ENCODE measurements around the gene ST8SIA4.

Gene ST8SIA4

GRCh38 chr5:100832252-100833230 lies 70.5 kb downstream of the ST8SIA4 start:
- intact Hi-C loops (cut with DNase I): no loop called here
- DNase-seq: no peak

- no peak for DNase-seq
- intact Hi-C loops (cut with DNase I): no loop called here
These were observed 74.2 kb downstream of the ST8SIA4 start for GRCh38 chr5:100828898-100829356.

GRCh38 chr5:100828071-100828897 lies 74.8 kb downstream of the ST8SIA4 start:
- intact Hi-C loops (cut with DNase I): no loop called here
- no peak for DNase-seq

GRCh38 chr5:100827481-100827889 lies 75.6 kb downstream of the ST8SIA4 start:
- intact Hi-C loops (cut with DNase I): no loop called here

GRCh38 chr5:100826133-100826532 lies 76.9 kb downstream of the ST8SIA4 start:
- DNase-seq: no peak
- intact Hi-C loops (cut with DNase I): no loop called here

More at GRCh38 chr5:100827481-100827889, 75.6 kb downstream of the ST8SIA4 start:
- DNase-seq: no peak

- intact Hi-C loops (cut with DNase I): no loop called here
- DNase-seq: no peak
These were observed 78.4 kb downstream of the ST8SIA4 start for GRCh38 chr5:100824635-100825034.

GRCh38 chr5:100823812-100824211 lies 79.3 kb downstream of the ST8SIA4 start:
- intact Hi-C loops (cut with DNase I): no loop called here
- DNase-seq: no peak

- intact Hi-C loops (cut with DNase I): no loop called here
These were observed 81.3 kb downstream of the ST8SIA4 start for GRCh38 chr5:100821751-100822150.

GRCh38 chr5:100818340-100818739 lies 84.7 kb downstream of the ST8SIA4 start:
- intact Hi-C loops (cut with DNase I): no loop called here
- no peak for DNase-seq

More at GRCh38 chr5:100821751-100822150, 81.3 kb downstream of the ST8SIA4 start:
- no peak for DNase-seq

GRCh38 chr5:100803397-100803796 lies 99.7 kb downstream of the ST8SIA4 start:
- peak in 5 of 10 donors; percentile 25 to 88 (median 74) for DNase-seq
- intact Hi-C loops (cut with DNase I): no loop called here

GRCh38 chr5:100802208-100802607 lies 100.9 kb downstream of the ST8SIA4 start:
- intact Hi-C loops (cut with DNase I): no loop called here

GRCh38 chr5:100800562-100800961 lies 102.5 kb downstream of the ST8SIA4 start:
- no peak for DNase-seq
- intact Hi-C loops (cut with DNase I): no loop called here

More at GRCh38 chr5:100802208-100802607, 100.9 kb downstream of the ST8SIA4 start:
- no peak for DNase-seq

GRCh38 chr5:100799166-100799565 lies 103.9 kb downstream of the ST8SIA4 start:
- peak in 1 of 10 donors; percentile 23 for DNase-seq
- intact Hi-C loops (cut with DNase I): no loop called here

GRCh38 chr5:100797861-100798260 lies 105.2 kb downstream of the ST8SIA4 start:
- no peak for DNase-seq
- intact Hi-C loops (cut with DNase I): no loop called here

GRCh38 chr5:100796851-100797250 lies 106.2 kb downstream of the ST8SIA4 start:
- DNase-seq: no peak
- intact Hi-C loops (cut with DNase I): no loop called here

- no peak for DNase-seq
- intact Hi-C loops (cut with DNase I): no loop called here
These were observed 108.2 kb downstream of the ST8SIA4 start for GRCh38 chr5:100794844-100795243.

- no peak for DNase-seq
- intact Hi-C loops (cut with DNase I): no loop called here
These were observed 108.9 kb downstream of the ST8SIA4 start for GRCh38 chr5:100794218-100794617.

GRCh38 chr5:100792781-100793180 lies 110.3 kb downstream of the ST8SIA4 start:
- DNase-seq: no peak
- intact Hi-C loops (cut with DNase I): no loop called here

- intact Hi-C loops (cut with DNase I): no loop called here
- DNase-seq: no peak
These were observed 111.7 kb downstream of the ST8SIA4 start for GRCh38 chr5:100791391-100791790.

- DNase-seq: no peak
- intact Hi-C loops (cut with DNase I): no loop called here
These were observed 112.1 kb downstream of the ST8SIA4 start for GRCh38 chr5:100790951-100791350.

- intact Hi-C loops (cut with DNase I): no loop called here
- no peak for DNase-seq
These were observed 112.9 kb downstream of the ST8SIA4 start for GRCh38 chr5:100790170-100790665.

Measured in posterior cingulate gyrus (tissue), 11 donors.